GM13977 (cell line): ENCODE results near the gene KRTAP29-1.
A peak's percentile ranks its signal among the peaks of the same experiment; 100 is the strongest.

Experiments
- DNase-seq: peaks from one replicate; pipeline ENCODE4 v3.0.0; 2012; ENCODE audit warnings: low spot score
- CTCF ChIP-seq: IDR thresholded peaks from 2 replicates; pipeline ENCODE4 v1.5.1; 2012; ENCODE audit warnings: mild to moderate bottlenecking, control low read depth; ENCODE audit not compliant: insufficient read depth; ENCODE audit errors: extremely low read depth, missing control alignments
- in situ Hi-C: fragments of 300-500 bp; cut with MboI; formaldehyde crosslinking; loops from one replicate; pipeline ENCODE4 v1.12.0; 2022; ENCODE audit warnings: low sequenced_read_pairs, low pct_unique_long_range_greater_than_20kb, mixed read lengths, inconsistent platforms; ENCODE audit not compliant: unreplicated experiment

The KRTAP29-1 gene

GRCh38 chr17:41298458-41299135 lies 4.1 kb downstream of the KRTAP29-1 start:
- TF ChIP-seq CTCF, result no peak
- in situ Hi-C loops, result no loop called here
- DNase-seq, result no peak

- DNase-seq, result no peak
- in situ Hi-C loops, result no loop called here
Observed at GRCh38 chr17:41296846-41297245, 5.8 kb downstream of the KRTAP29-1 start.

GRCh38 chr17:41294016-41294415 lies 8.6 kb downstream of the KRTAP29-1 start:
- in situ Hi-C loops, result no loop called here

More at GRCh38 chr17:41296846-41297245, 5.8 kb downstream of the KRTAP29-1 start:
- no peak for TF ChIP-seq CTCF

DNA sequence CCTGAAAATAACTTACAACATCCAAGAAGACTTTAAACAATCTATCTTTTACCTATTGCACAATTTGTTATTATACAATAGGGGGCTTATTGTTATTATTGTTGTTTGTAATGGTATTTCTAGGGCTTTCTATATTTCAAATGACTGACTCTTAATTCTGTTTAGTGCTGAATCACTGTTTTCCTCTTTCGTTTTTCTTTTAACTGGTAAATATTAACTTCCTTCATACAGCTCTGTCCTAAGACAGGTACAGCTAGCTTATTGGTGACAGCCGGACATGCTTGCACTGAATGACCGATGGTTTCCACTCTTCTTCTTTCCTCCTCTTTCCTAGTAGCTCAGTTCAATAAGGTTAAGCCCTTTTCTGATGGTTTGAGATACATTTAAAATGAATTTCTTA lies 15.6 kb downstream of the KRTAP29-1 start:
- peak; percentile 0 for DNase-seq
- in situ Hi-C loops, result no loop called here
- no peak for TF ChIP-seq CTCF

More at GRCh38 chr17:41294016-41294415, 8.6 kb downstream of the KRTAP29-1 start:
- TF ChIP-seq CTCF, result no peak
- DNase-seq, result no peak

DNA sequence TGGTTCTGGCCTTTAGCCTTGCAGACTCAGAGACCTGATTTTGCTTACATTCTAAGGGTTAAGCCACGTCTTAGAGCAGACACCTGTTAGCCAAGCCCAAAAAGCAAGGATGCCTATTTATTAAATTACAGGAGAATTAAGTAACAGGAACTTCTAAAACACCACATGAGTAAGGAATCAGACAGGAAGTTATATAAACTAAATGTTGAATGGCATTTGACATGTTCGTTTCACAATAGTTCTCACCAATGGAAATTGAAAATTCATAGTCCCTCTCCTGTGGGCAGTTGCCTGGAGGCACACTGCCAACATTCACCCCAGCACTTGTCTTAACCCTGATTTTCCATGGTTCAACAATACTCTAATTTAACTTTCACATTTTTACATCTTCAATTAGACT lies 18.1 kb downstream of the KRTAP29-1 start:
- in situ Hi-C loops, result no loop called here
- DNase-seq, result peak; percentile 0
- no peak for TF ChIP-seq CTCF

DNA sequence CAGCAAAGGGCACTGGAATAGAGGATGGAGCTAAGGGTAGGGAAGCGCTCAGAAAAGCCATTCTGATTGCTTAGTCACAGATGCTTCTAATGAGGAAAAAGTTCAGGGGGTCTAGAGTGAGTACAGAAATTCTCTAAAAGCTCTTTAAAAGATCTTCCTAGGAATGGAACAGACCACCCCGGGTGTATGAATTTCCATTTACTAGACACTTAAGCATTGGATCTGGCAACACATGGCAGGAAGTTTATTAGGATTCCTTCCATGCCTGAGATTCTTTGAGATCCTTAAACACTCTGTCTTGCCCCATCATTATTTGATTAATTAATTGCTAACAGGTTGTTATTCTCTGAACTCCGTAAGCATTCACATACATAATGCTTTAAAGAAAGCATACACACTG lies 18.6 kb downstream of the KRTAP29-1 start:
- no peak for TF ChIP-seq CTCF
- in situ Hi-C loops, result no loop called here

More for the DNA sequence above, 18.6 kb downstream of the KRTAP29-1 start:
- peak; percentile 0 for DNase-seq
